Neural crest cell (in vitro differentiated cells): ENCODE measurements around the gene CCDC57. TPM values are rescaled to one million over a fixed set of nuclear protein-coding genes. Genes with fewer than 3 reads are reported as not detected.

Experiments used
- DNase-seq: peaks from one replicate; pipeline ENCODE4 v3.0.0; 2021; ENCODE audit warnings: low read depth, mixed read lengths, low spot score
- H3K27ac Mint-ChIP-seq: one replicate; pipeline ENCODE4 v1.8.0; 2021; ENCODE audit warnings: mild to moderate bottlenecking, mixed read lengths; ENCODE audit not compliant: unreplicated experiment
- H3K27me3 Mint-ChIP-seq: 2 replicates; pipeline ENCODE4 v1.8.0; 2021; ENCODE audit warnings: low read depth, mild to moderate bottlenecking, mixed read lengths
- H3K36me3 Mint-ChIP-seq: 2 replicates; pipeline ENCODE4 v1.8.0; 2021; ENCODE audit warnings: low read depth, mild to moderate bottlenecking, mixed read lengths
- H3K4me1 Mint-ChIP-seq: 2 replicates; pipeline ENCODE4 v1.8.0; 2021; ENCODE audit warnings: mixed read lengths
- H3K4me3 Mint-ChIP-seq: one replicate; pipeline ENCODE4 v1.8.0; 2021; ENCODE audit warnings: mild to moderate bottlenecking, mixed read lengths
- H3K9me3 Mint-ChIP-seq: 2 replicates; pipeline ENCODE4 v1.8.0; 2021; ENCODE audit warnings: mixed read lengths
- CTCF ChIP-seq: fragments of 200-600 bp; sonication (generic); conservative IDR thresholded peaks from 2 replicates; pipeline ENCODE4 v1.5.0; 2021; ENCODE audit warnings: antibody characterized with exemption, mild to moderate bottlenecking
- total RNA-seq: library from RNA; stranded (reverse); gene quantifications from 2 replicates; pipeline ENCODE4 v1.2.1, GENCODE V29; 2021

The CCDC57 gene
- total RNA-seq, 1 donor from 2014 or later, result 47.5 TPM

DNA sequence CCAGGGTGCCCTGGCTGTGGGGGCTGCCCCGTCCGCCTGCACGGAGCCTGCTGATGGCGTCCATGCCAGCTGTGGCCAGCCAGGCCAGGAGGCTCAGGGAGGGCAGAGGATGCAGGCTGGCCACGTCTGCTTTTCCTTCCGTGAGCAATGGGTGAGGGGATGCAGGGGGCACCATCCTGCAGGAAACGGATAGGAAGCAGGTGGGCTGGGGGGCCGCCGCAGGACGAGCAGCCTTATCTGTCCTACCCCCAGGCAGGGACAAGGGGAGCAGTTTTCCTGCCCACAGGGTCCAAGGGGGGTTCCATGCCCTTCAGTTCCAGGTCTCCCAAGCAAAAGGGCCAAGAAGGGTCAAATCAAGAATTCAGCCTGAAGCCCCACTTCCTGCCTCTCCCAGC lies 153.8 kb downstream of the CCDC57 start:
- no peak overlapping the region for H3K4me3 Mint-ChIP-seq
- no peaks in the 10 kb centered on the region for H3K27me3 Mint-ChIP-seq
- H3K27ac Mint-ChIP-seq, result no peak overlapping the region
- TF ChIP-seq CTCF, result no peak
- no peaks in the 10 kb centered on the region for H3K36me3 Mint-ChIP-seq
- H3K4me1 Mint-ChIP-seq, result no peaks in the 10 kb centered on the region
- no peaks in the 10 kb centered on the region for H3K9me3 Mint-ChIP-seq
- DNase-seq, result no peak

- Mint-ChIP-seq H3K9me3 (no peaks in the 10 kb centered on the region), H3K27ac (no peak overlapping the region), H3K36me3 (no peaks in the 10 kb centered on the region)
Observed at GRCh38 chr17:82058230-82058854, 154.3 kb downstream of the CCDC57 start.

DNA sequence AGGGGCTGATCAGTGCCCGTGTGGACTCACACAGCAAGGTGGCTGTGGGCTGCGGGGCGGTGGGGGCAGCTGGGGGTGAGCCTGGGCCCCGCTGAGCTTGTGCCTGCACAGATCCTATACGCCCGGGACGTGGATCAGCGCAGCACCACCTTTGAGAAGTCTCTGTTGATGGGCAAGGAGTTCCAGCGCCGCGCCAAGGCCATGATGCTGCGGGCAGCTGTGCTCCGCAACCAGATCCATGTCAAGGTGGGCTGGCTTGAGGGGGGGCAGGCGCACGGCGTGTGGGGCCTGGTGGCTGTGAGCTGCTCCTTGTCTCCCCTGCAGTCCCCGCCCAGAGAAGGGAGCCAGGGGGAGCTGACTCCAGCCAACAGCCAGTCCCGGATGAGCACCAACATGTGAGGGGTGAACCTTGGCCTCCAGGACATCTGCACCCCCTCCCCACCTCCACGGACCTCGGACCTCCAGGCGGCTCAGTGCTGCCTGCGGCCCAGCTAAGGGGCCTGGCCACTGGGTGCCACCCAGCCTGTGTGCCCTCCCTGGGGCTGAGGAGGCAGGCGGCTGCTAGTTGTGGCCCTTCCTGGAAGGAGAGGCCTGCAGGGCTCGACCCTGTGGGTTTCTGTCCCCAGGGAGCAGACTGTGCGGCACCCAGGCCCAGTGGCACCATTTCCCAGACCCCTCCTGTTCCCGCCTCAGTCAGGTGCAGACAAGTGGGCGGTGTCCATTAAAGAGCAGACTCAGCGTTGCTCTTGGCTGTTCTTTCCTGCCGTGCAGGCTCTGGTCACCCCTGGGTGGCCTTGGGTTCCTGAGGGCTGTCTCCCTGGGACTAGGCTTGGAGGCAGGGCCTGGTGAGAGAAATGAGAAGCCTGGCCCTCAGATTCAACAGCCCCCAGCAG lies 155.7 kb downstream of the CCDC57 start:
- no peak for DNase-seq
- Mint-ChIP-seq H3K27me3 (no peaks in the 10 kb centered on the region), H3K4me3 (peak overlapping the region; percentile 47), H3K36me3 (no peaks in the 10 kb centered on the region), H3K9me3 (no peaks in the 10 kb centered on the region), H3K27ac (no peak overlapping the region), H3K4me1 (no peaks in the 10 kb centered on the region)
- TF ChIP-seq CTCF, result no peak

More at GRCh38 chr17:82058230-82058854, 154.3 kb downstream of the CCDC57 start:
- H3K4me3 Mint-ChIP-seq, result peak overlapping the region; percentile 70
- no peaks in the 10 kb centered on the region for H3K27me3 Mint-ChIP-seq
- no peak for DNase-seq
- H3K4me1 Mint-ChIP-seq, result no peaks in the 10 kb centered on the region
- TF ChIP-seq CTCF, result no peak

DNA sequence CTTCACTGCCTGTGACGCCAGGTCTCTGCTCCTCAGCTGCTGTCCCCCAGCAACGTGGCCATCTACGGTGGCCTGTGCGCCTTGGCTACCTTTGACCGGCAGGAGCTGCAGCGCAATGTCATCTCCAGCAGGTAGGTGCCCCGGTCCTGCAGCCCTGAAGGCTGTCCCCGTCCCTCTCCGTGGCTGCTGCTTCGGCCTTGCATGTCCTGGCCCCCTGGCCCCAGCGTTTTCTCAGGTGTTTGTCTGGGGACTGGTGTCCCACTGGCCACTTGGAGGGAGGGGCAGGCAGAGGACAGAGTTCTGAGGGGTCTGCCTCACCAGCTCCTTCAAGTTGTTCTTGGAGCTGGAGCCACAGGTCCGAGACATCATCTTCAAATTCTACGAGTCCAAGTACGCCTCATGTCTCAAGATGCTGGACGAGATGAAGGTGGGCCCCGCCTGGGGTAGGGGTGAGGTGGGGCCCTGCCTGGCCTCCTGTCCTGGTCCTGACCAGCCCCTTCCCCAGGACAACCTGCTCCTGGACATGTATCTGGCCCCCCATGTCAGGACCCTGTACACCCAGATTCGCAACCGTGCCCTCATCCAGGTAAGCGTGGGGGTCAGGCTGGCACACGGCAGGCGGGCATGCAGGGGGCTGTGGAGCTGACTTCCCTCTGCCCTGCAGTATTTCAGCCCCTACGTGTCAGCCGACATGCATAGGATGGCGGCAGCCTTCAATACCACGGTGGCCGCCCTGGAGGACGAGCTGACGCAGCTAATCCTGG lies 156.5 kb downstream of the CCDC57 start:
- Mint-ChIP-seq H3K36me3 (no peaks in the 10 kb centered on the region), H3K27me3 (no peaks in the 10 kb centered on the region), H3K27ac (no peak overlapping the region), H3K9me3 (no peaks in the 10 kb centered on the region), H3K4me3 (peak overlapping the region; percentile 47), H3K4me1 (no peaks in the 10 kb centered on the region)
- no peak for TF ChIP-seq CTCF
- no peak for DNase-seq
